ENCODE results near the gene OLFML1.

The OLFML1 gene

DNA sequence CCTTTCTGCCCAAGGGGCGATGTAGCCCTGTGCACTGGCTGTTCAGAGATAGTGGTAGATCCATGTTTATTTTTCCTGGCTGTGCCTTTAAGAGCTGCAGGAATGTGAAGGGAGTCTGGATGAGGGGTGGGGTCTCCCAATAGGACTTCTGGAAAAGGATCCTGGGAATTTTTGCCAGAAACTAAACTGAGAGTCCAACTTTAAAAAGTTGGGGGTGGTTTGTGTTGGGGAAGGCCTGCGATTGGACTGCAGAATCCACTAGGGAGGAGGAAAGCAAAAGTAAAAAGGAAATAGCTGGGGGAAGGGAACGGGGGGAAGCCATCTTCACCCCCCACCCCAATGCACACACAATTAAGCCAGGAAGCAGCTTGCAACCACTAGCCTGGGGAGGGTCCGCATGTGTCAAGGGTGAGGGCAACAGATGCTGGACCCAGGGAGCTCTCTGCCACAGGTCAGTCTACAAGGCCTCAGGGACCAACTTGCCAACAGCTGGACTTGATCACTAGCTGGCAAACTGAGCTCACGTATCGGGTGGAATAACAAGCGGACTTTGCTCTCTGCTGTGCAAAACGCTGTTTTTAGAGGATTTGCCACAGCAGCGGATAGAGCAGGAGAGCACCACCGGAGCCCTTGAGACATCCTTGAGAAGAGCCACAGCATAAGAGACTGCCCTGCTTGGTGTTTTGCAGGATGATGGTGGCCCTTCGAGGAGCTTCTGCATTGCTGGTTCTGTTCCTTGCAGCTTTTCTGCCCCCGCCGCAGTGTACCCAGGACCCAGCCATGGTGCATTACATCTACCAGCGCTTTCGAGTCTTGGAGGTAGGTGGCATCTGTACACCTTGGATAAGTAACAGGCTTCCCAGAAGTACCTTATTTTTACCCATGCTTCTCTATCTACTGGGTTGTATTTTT lies at the start of gene OLFML1:
TSS of gene OLFML1 (plus strand) at position 321 of the 912 bp plus-strand sequence. CDS start at position 691, 370 bp downstream.
- no peak for DNase-seq

DNA sequence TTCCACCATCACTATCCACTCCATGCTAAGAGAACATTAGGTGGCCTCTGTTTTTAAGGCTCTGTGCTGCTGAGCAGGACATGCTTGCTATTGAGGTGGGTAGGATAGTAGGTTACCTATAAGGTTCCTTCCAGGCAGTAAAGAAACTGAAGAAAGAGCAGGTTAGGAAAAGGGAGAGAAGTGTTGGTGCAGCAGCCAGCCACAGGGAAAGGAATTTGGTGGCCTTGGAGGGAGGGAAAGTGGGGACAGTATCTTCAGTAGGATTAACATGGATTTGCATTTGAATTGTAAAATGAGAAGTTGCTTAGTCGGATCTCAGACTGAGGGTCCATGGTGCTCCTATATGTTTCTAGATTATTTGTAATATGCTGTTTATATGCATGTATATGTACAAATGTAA lies 49.2 kb upstream of the OLFML1 start:
- no peak for DNase-seq

DNA sequence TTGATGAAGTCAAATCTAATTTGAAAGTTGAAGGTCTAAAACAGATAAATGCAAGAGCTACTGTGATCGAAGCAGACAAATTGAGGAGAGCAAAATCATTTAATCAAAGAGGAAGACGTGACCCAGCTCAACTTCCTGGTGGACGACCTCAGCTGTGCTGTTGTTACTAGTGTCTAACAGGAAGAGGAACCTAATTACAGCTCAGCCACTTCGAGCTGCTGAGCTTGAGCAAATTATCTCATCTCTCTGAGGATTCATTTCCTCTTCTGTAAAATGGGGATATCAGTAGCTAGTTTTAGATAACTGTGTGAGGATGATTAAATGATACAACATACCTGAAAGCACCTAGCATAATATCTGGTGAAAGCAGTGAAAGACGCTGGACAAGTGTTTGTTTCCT lies 48.6 kb upstream of the OLFML1 start:
- DNase-seq, result no peak

DNA sequence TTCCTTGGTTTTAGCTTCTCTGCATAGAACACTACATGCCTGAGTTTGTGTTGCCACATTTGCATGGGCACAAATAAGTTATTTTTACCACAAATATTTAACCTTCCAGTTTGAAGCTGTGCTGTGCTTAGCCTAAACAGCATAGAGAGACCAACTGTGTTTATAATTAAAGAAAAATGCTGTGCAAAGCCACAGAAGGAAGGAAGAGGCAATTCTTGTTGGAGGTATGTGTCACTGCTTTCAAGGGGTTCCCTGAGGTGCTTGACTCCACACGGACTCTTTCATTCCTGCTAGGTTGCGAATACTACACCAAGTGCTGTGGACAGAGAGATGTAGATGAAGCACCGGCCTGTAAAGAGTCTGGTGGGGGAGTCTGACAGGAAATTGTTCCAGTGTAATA lies 47.6 kb upstream of the OLFML1 start:
- DNase-seq, result no peak

DNA sequence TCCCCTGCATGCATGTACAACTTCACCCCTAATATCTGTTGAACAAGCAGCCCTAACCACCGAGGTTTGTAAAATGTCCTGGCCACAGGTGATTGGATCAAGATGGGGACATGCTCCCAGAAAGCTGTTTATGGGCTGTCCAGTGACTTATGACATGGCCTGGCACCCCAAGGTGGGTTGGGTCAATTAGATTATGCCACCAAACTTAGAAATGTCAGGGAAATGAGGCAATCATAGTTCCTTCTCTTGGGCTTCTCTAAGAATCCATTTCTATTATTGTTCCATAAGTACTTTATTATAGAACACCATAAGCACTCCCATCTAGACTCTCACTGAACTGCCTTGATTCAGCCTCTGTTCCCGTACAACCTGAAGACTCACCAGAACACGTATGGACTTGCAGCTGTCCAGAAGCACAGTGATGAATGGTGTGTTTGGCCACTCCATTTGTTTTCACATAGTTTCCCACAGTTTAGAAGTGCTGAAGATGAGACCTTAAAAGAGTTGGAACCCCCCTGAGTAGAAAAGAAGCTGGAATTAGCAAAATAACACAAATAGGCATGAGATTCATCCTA lies 45.5 kb upstream of the OLFML1 start:
- DNase-seq, result no peak

DNA sequence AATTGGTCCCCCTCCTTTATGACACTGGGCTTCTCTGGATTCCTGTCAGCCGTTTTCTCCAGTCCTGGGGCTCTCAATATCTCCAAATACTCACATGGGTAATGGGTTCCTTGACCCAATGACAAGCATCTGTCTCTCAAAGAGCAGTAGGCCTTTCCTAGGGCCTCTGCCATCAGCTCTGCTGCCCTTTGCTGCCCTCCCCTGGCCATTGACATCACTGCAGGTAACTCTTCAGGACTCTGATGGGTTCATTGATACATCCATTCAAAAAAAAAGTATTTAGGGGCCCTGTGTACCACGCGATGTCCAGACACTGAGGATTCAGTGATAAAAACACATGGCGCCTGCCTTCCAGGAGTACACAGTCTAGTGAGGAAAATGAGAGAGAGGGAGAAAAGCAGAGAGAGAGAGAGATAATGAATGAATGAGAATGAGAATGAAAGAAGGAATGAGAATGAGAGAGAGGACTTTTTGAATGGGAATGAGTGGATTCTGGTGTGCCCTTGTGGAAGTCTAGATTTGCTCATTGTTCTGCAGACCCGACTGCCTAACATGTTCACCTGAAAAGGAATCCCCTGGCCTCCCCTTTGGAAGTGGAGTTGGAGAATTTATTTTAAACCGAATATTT lies 42.6 kb upstream of the OLFML1 start:
- DNase-seq, result no peak

DNA sequence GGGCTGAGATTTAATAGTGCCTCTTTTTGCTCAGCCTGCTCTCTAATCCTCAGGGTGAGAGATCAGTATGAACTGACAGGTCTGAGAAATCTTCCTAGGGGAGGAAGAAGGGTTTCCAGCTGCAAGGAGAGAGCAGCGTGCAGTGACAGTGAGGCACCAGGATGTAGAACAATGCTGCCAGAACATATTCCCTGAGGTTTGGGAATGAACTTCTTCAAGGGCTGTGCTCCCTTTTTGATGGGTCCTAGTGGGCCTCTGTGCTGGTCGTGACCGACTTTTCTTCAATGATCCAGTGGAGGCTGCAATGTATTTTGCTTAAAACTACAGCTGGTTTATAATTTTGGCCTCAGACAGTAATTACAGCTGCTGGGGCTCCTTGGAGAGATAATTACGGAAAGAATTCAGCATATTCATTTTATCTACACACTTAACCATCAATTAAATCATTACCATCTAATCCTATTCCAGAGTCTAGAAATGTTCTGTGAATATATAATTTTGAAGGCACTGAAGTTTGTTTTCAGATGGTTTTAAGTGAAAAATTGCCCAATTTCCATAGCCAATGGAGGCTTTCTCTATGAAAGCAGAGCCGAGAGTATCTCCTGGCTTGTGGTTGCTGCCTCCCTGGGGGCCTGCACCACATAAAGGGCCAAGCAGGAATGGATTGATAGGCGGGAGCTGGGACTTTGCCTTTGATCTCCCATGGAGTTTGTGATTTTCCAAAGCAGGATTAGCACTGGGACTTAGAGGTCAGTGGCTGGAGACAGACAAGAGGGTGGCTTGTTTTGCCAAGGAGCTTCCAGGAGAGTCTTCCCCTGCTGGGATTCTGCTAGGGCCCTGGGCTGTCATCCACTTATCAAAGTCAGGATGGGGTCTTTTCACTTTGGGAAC lies 41.0 kb upstream of the OLFML1 start:
- no peak for DNase-seq

DNA sequence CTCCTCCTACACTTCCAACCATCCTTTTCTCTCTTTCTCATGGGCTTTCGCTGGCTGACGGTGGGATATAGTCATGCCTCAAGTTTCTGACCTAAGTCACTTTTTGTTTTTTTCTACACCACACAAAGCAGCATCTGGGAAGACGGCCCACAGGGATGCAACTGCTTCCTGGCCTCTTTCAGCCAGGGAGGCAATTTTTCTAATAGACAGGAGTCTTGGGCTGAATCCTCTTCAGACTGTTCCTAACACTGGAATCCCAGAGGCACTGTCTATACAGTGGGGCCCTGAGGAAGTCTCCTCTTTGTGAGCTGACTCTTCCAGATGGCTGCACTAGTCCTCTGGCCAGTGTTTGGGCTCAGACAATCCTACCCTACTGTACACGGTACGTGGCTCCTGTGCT lies 39.7 kb upstream of the OLFML1 start:
- DNase-seq, result no peak

DNA sequence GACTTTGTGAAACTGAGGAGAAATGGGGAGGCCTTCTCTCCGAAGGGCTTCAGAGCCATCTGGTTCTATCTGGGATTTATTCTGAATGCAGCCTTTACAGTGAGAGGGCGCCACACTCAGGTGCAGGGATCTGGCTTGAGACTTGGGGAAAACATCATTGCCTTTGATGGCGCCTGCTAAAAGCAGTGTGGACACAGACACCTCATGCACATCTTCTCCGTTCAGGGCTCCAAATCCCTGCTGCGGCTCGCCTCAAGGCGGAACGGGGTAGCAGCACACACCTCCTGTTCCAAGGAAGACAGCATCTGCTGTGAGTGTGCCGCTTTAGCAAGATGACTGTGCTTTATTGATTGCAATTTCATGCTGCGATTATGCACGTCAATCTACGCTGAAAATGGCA lies 37.1 kb upstream of the OLFML1 start:
- no peak for DNase-seq

DNA sequence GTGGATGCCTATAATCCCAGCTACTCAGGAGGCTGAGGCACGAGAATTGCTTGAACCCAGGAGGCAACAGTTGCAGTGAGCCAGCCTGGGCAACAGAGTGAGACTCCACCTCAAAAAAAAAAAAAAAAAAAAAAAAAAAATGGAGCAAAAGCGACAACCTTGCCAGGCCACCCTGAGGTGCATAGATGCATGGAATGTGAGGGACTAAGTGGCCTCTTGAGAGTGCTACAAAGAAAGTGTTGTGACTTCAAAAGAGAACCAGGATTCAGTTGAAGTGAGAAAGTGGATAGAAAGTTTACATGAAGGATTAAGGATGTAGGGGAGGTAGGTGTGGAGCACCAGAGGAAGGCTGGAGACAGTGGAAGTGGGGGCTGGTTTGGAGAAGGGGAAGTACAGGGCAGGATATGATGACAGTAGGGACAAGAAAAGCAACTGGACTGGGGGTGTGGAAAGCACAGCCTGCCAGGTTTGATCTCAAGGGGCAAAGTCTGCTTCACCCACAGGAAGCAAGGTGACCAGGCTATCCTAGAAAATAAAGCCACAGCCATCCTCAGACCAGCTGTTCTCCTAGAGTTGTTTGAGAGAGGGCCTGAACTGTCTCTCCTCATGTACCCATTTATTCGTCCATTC lies 36.0 kb upstream of the OLFML1 start:
- no peak for DNase-seq

DNA sequence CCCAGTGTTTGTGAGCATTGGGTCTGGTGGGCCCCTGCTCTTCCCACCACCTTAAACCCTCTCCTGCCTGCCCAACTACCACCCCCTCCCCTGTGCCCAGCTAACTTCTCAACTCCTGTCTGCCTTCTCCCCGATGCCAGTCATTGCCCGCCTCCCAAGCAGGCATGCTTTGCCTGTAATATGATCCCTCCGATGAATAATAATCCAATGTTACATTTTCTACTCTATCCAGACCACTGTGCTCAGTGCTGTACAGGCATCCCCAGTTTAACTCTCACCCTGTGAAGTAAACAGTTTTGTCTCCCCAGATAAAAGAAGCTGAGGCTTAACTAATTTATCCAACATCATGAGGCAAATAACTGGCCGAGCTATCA lies 35.5 kb upstream of the OLFML1 start:
- DNase-seq, result no peak

DNA sequence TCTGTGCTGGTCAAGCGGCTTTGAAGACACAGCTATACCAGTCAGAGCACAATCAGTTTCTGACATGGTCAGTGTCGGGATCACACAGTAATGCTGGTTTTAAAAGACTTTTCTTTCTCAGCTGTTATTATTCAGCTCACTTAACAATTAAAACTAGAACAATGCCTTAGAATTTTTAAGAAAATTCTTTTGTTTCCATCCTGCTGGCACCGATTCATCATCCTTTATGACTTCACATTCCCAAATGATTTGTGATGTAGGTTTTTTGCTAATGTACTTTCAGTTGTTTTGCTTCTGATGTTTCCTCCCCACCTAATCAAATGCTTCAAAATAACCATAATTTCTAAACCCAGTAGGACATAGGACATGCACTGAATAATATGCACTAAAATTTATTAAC lies 34.5 kb upstream of the OLFML1 start:
- DNase-seq, result no peak

DNA sequence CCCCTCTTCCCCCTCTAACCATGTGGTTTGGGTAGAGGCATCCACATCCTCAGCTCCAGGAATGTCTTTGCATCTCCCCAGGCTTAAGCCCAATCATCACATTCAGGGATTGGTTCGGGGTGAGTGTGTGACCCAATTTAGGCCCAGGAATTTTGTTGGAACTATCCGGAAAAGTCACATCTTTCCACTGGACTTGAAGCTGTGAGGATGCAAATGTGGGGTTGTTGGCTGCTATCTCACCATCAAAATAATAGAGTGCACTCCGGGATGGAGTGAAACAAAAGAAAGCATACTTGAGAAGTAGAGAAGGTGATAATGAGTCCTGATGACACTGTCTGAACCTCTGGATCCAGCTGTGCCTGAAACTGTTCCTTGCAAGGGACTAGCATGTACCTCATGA lies 33.8 kb upstream of the OLFML1 start:
- no peak for DNase-seq

DNA sequence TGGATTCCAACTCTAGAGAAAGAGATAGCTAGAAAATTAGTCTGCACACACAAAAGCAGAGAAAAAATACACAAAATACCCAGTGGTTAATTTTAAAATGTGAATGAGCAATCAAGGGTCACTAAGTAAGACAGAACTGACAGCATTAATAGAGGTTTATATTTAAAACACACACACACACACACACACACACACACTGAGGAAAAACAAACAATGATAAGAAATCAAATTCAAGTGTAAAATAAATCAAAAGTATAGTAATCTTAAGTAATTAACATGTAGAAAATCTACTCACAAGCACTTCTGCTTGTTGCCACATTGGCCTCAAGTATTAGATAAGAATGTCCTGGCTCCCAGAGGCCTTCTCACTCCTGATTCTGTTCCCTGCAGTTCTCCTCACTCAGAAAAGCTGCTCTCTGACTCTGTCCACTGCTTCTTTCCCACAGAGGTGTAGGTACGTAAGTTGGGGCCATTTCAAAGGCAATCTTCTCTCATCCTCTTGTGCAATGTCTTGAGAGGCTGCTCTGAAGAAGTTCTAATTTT lies 33.3 kb upstream of the OLFML1 start:
- no peak for DNase-seq

DNA sequence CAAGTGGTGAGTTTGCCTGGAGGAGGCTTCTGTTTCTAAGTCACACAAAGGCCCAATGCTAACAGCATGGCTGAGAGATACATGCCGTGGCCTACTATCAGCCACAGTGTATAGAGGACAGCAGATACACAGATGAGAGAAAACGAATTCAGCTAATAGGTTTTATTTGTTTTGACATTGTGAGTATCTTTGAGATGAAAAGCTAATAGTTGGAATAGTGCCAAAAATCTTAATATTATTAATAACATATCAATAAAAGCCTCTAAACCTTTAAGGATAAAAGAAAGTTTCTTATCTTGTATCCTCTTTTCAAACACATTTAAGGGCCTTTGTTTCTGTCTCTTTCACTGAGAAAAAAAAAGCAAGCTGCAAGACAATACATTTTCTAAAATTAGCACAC lies 30.5 kb upstream of the OLFML1 start:
- no peak for DNase-seq

DNA sequence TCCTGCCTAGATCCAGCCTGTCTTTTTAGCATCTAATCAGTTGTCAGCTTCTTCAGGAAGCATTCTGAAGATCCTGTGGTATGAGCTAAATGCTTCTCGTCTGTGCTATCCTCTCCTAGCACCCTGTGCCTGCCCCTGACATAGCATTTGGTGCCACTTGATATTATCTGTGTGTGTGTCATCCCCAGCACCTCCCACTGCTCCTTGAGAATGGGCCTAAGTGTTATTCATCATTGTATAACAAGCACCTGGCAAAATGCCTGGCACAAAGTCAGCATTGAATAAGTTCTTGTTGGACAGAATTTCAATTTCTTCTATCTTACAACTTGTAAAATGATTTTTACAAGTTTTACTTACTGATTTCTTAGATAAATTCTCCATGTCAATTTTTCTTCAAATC lies 28.1 kb upstream of the OLFML1 start:
- no peak for DNase-seq

DNA sequence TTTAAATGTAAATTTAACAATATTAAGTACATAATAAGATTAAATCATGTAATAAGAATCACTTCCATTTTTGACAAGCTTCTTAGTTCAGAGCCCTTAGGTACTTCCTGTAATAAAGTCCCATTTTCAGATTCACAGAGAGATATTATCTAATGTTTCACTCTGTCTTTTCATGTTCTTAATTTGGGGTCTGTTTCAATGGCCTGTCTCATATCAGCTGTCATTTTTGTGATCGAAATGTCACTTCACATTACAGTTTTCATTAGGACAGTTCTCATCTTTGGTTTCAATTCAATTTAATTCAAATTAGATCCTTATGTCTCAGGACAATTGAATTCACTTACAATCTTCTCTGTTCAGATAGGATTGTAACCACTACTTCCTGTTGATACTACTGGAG lies 22.6 kb upstream of the OLFML1 start:
- DNase-seq, result no peak

DNA sequence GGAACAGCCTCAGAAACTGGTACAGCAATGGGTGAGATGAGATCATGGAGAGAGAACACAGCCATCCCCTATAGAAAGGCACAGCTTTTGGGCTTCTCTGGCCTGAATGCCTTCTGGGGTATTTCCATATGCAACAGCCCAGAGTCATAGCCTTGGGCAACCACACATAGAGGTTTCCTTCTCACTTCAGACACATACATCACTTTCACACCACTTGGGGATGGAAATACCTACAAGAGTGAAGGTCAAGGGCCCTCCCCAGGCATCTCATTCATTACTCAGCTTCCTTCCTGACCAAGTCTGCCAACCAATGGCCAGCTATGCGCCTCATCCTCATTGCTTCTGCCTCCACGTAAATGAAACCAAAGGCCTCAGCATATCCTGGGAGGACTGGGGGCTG lies 17.7 kb upstream of the OLFML1 start:
- DNase-seq, result no peak

DNA sequence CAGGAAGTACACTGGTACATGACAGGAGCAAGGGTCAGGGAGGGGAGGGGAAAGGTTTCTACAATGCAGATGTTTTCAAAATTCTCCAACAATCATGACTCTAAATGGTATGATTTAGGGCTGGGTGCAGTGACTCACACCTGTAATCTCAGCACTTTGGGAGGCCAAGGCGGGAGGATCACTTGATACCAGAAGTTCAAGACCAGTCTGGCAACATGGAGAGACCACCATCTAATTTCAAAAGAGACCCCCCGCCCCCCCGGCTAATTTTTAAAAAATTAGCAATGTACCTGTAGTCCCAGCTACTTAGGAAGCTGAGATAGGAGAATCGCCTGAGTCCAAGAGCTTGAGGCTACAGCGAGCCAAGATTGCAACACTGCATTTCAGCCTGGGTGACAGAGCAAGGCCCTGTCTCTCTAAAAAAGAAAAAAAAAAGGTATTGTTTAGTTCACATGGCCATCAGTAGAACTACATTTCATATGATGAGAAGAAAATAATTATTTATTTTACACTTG lies 15.9 kb upstream of the OLFML1 start:
- DNase-seq, result no peak

DNA sequence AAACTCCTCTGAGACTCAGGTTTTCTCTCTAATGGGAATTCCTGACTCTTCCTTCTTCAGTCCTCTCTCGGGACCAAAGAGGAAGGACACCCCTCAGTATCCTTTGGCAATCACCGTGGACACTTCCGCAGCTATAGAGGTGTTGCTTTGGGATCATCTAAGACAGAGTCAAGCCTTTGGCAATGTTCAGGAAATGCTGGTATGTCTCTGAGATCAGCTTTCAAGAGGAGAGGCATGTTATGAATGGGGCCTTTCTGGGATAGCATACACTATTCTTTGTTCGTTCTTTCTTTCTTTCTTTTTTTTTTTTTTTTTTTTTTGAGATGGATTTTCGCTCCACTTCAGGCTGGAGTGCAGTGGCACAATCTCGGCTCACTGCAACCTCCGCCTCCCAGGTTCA lies 14.2 kb upstream of the OLFML1 start:
- DNase-seq, result no peak

DNA sequence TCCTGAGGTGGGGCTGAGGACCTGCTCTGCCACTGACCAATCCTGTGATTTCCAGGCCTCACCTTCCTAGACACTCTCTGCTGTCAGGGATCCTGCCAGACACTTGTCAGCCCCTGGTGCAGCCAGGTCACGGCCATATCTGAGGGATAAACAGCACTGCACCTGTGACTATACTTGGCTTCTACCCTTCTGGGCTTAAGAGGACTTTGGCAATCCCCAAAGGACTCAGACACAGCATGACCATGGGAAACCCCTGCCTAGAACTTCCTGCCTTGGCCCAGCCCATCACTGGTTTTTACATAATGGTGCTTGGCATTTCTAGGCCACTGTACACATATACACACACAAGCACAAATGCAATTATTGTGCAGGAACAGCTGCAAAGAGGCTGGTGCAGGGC lies 11.6 kb upstream of the OLFML1 start:
- no peak for DNase-seq

DNA sequence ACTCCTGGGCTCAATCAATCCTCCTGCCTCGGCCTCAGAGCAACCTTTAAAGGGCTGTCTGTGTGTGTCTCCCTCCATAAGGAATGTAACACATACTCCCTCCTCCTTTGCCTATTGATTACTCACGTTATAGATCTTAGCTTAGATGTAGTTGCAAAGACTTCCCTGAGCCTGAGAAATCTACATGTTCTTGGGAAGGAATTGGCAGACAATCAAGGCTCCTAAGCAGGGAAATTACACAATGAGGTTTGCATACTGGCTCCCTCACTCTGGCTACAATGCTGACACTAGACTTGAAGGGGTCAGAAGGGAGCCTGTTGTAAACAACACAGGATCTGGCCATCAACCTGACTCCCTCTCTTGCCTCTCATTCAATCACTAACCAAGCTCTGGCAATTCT lies 5.2 kb upstream of the OLFML1 start:
- no peak for DNase-seq

Measured in NCI-H146 (cell line).